Neutrophil (primary cell): Measurements from ENCODE around the gene GATAD2B.
A peak's percentile ranks its signal among the peaks of the same experiment; 100 is the strongest.

Experiments
- H3K27ac ChIP-seq: fragments of 200-600 bp; sonication (generic); 2 replicates; pipeline ENCODE4 v1.5.1; 2016; ENCODE audit warnings: mild to moderate bottlenecking, moderate library complexity
- H3K27me3 ChIP-seq: fragments of 200-600 bp; sonication (generic); 2 replicates; pipeline ENCODE4 v1.6.0; 2016; ENCODE audit warnings: mild to moderate bottlenecking
- H3K36me3 ChIP-seq: fragments of 200-600 bp; sonication (generic); 2 replicates; pipeline ENCODE4 v1.5.1; 2017
- H3K4me1 ChIP-seq, 2 experiments: fragments of 200-600 bp in 1 of 2; sonication (generic) in 1 of 2; 1 replicate in 1 of 2; 2 replicates in 1 of 2; pipeline versions ENCODE4 v1.5.1 to v1.6.1; 2013 to 2016; ENCODE audit warnings: low read depth in 1 of 2, low read length in 1 of 2, mild to moderate bottlenecking in 1 of 2, moderate library complexity in 1 of 2; ENCODE audit not compliant: control insufficient read depth in 1 of 2, insufficient read depth in 1 of 2
- H3K4me3 ChIP-seq, 2 experiments: fragments of 200-600 bp in 1 of 2; sonication (generic) in 1 of 2; 1 replicate in 1 of 2; 2 replicates in 1 of 2; pipeline ENCODE4 v1.5.1; 2013 to 2016; ENCODE audit warnings: low read depth in 1 of 2, low read length in 1 of 2, mild to moderate bottlenecking in 1 of 2, moderate library complexity in 1 of 2
- H3K9me3 ChIP-seq: fragments of 200-600 bp; sonication (generic); 2 replicates; pipeline ENCODE4 v1.5.1; 2016
- TF ChIP-seq, protein P1 (sequence below): fragments of 200-600 bp; sonication (generic); IDR thresholded peaks from 2 replicates; pipeline ENCODE4 v1.5.1; 2016; ENCODE audit warnings: antibody characterized with exemption

The GATAD2B gene

DNA sequence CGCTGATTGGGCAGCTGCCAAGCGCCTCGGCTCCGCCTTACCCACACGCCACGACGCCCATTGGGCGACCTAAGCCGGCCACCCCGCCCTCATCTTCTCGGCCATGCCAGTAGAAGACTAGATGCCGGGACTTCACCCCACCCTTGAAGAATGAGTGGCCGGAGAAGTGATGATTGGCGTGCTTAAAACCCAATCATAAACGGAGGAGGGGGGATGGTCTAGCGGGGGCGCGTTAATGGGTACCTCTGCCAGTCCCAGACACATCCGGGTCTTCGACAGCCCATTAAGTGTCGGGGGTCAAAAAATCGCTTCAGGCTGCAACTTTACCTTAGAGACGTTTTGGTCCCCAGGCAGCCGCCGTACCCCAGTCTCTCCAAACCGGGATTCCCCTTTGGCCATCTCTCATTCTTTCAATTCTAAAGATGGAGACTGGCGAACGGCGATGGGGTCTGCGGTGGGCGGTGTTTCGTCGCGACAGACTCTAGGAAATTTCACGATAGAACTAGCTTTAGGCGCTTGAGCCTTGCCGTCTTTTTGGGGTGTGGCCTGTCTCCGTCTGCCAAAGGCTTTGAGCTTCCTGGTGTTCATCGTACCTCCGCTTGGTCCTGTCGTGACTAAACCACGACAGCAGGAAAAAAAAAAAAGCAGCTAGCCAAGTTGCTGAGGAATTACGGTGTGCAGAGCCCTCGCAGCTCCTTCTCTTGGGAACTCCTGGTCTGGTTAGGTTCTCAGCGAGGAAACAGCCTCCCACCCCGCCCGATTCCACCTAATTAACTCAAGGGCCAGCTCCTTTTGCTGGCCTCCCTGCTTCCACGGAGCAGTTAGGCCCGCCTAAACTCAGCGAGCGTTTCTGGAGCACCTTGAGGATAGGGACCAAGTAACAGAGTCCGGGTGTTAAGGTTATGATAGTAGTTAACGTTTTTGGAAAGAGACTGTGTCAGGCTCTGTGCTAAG is at the start of gene GATAD2B:
GATAD2B (minus strand) TSS at position 1 of the 954 bp plus-strand sequence. CDS start 94,625 bp downstream, outside the sequence.
- TF ChIP-seq, protein P1, sequence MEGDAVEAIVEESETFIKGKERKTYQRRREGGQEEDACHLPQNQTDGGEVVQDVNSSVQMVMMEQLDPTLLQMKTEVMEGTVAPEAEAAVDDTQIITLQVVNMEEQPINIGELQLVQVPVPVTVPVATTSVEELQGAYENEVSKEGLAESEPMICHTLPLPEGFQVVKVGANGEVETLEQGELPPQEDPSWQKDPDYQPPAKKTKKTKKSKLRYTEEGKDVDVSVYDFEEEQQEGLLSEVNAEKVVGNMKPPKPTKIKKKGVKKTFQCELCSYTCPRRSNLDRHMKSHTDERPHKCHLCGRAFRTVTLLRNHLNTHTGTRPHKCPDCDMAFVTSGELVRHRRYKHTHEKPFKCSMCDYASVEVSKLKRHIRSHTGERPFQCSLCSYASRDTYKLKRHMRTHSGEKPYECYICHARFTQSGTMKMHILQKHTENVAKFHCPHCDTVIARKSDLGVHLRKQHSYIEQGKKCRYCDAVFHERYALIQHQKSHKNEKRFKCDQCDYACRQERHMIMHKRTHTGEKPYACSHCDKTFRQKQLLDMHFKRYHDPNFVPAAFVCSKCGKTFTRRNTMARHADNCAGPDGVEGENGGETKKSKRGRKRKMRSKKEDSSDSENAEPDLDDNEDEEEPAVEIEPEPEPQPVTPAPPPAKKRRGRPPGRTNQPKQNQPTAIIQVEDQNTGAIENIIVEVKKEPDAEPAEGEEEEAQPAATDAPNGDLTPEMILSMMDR = peak; percentile 57
- H3K4me1 ChIP-seq = peaks cover 37 to 38% of the 10 kb centered on the region in 2 experiments

DNA sequence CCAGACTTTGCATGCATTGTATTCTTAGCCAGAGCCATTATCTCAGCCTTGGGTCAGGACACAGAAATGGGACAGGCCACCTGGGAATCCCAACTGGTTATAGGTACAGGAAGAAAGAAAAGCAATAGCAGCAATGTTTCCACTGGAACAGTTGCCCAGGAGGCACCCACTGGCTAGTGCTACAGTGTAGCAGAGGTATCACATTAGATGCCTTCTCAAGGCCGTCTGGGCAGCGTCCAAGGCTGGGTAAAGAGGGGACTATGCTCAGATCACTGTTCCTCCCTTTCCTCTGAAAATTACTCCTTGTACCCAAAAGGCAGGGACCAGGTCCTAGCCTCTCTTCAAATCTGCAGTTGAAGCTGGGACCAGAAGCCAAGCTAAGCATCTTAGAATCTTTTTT is 47.6 kb upstream of the GATAD2B start:
- Histone ChIP-seq H3K27me3 (no peaks in the 10 kb centered on the region), H3K4me1 (peaks cover 24 to 32% of the 10 kb centered on the region in 2 experiments), H3K4me3 (no peak overlapping the region), H3K36me3 (peaks cover 26% of the 10 kb centered on the region), H3K27ac (no peak overlapping the region), H3K9me3 (no peaks in the 10 kb centered on the region)
- TF ChIP-seq, protein P1 = no peak

More for the DNA sequence above, at the start of gene GATAD2B:
- Histone ChIP-seq H3K27me3 (no peaks in the 10 kb centered on the region), H3K9me3 (no peaks in the 10 kb centered on the region), H3K36me3 (peaks cover 6% of the 10 kb centered on the region), H3K4me3 (peak within 1 kb of the TSS; percentile 75 to 95), H3K27ac (peak within 1 kb of the TSS; percentile 98)

DNA sequence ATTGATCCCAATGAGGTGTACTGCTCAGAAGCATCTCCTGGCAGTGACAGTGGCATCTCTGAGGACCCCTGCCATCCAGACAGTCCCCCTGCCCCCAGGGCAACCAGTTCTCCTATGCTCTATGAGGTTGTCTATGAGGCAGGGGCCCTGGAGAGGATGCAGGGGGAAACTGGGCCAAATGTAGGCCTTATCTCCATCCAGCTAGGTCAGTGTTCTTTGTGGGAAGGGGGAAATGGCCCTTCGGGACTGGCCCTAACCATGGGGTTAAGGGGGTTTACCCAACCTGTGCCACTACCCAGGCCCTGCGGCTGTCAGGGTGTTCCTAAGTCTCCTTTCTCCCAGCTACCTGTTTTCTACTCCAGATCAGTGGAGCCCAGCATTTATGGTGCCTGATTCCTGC is 46.2 kb upstream of the GATAD2B start:
- no peak overlapping the region for H3K27ac ChIP-seq
- H3K4me1 ChIP-seq = peaks cover 27 to 38% of the 10 kb centered on the region in 2 experiments
- no peaks in the 10 kb centered on the region for H3K27me3 ChIP-seq
- H3K36me3 ChIP-seq = peaks cover 14% of the 10 kb centered on the region
- TF ChIP-seq, protein P1 = no peak
- H3K9me3 ChIP-seq = no peaks in the 10 kb centered on the region
- no peak overlapping the region for H3K4me3 ChIP-seq

DNA sequence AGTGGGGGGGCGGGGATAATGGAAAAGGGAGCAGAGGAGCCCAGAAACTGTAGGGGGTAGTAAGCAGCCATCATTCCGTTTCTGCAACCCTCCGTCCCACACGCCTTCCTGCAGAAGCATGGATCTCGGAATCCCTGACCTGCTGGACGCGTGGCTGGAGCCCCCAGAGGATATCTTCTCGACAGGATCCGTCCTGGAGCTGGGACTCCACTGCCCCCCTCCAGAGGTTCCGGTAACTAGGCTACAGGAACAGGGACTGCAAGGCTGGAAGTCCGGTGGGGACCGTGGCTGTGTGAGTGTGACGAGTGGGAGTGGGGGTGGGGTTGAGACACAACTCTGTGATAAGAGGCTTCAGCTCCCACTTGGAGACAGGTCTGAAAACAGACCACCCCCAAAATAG is 45.6 kb upstream of the GATAD2B start:
- Histone ChIP-seq H3K27ac (no peak overlapping the region), H3K4me3 (peak overlapping the region; percentile 71 to 77), H3K9me3 (no peaks in the 10 kb centered on the region), H3K36me3 (peaks cover 8% of the 10 kb centered on the region), H3K4me1 (peaks cover 33 to 42% of the 10 kb centered on the region in 2 experiments), H3K27me3 (no peaks in the 10 kb centered on the region)
- TF ChIP-seq, protein P1 = no peak

- no peaks in the 10 kb centered on the region for H3K27me3 ChIP-seq
- H3K27ac ChIP-seq = peak overlapping the region; percentile 85
- TF ChIP-seq, protein P1 = peak; percentile 7
- peaks cover 37 to 43% of the 10 kb centered on the region in 2 experiments for H3K4me1 ChIP-seq
- H3K9me3 ChIP-seq = no peaks in the 10 kb centered on the region
- H3K4me3 ChIP-seq = peak overlapping the region; percentile 71 to 77
- peaks cover 4% of the 10 kb centered on the region for H3K36me3 ChIP-seq
Measured at GRCh38 chr1:153968000-153968363, 45.2 kb upstream of the GATAD2B start.
